Muscle layer of duodenum (tissue), 2 donors: ENCODE measurements around the gene IGDCC3.

Experiments used
- H3K27ac ChIP-seq: one replicate; pipeline ENCODE4 v1.7.0; 2013; ENCODE audit warnings: mild to moderate bottlenecking, low read length
- H3K27me3 ChIP-seq: one replicate; pipeline ENCODE4 v1.7.0; 2013; ENCODE audit warnings: low read depth, mild to moderate bottlenecking, control low read depth, low read length
- H3K36me3 ChIP-seq, 2 donors: one replicate each; pipeline ENCODE4 v1.7.0; 2013; ENCODE audit warnings: low read length in 2 of 2, control low read depth in 1 of 2, mild to moderate bottlenecking in 1 of 2; ENCODE audit not compliant: insufficient read depth in 2 of 2, control insufficient read depth in 1 of 2
- H3K4me1 ChIP-seq, 2 donors: one replicate each; pipeline ENCODE4 v1.7.0; 2013; ENCODE audit warnings: low read length in 2 of 2, mild to moderate bottlenecking in 2 of 2, control low read depth in 1 of 2, moderate library complexity in 1 of 2; ENCODE audit not compliant: insufficient read depth in 2 of 2, control insufficient read depth in 1 of 2
- H3K4me3 ChIP-seq, 2 donors: one replicate each; pipeline ENCODE4 v1.7.0; 2013; ENCODE audit warnings: low read length in 2 of 2, low read depth in 1 of 2, mild to moderate bottlenecking in 1 of 2
- H3K9me3 ChIP-seq, 2 donors: one replicate each; pipeline ENCODE4 v1.7.0; 2013; ENCODE audit warnings: low read length in 2 of 2, control low read depth in 1 of 2, mild to moderate bottlenecking in 1 of 2; ENCODE audit not compliant: control insufficient read depth in 1 of 2
- donor health status: healthy.

IGDCC3 gene

GRCh38 chr15:65377976-65378366 lies at the start of gene IGDCC3:
Gene IGDCC3 (minus strand): TSS chr15:65378002. CDS start chr15:65377788, 214 bp downstream.
- peaks cover 30% of the 10 kb centered on the region for H3K27me3 ChIP-seq
- H3K27ac ChIP-seq: no peak within 1 kb of the TSS
- no peaks in the 10 kb centered on the region for H3K36me3 ChIP-seq
- H3K9me3 ChIP-seq: no peaks in the 10 kb centered on the region
- peaks cover 0 to 17% of the 10 kb centered on the region in 2 donors for H3K4me1 ChIP-seq
- H3K4me3 ChIP-seq: peak within 1 kb of the TSS; percentile 42 to 89

- H3K36me3 ChIP-seq: no peaks in the 10 kb centered on the region
- no peaks in the 10 kb centered on the region for H3K9me3 ChIP-seq
- no peak overlapping the region for H3K27ac ChIP-seq
- peaks cover 8% of the 10 kb centered on the region for H3K27me3 ChIP-seq
- peaks cover 0 to 11% of the 10 kb centered on the region in 2 donors for H3K4me1 ChIP-seq
- no peak overlapping the region for H3K4me3 ChIP-seq
Observed at GRCh38 chr15:65426216-65426853, 48.5 kb upstream of the IGDCC3 start.

GRCh38 chr15:65424683-65425082 lies 46.9 kb upstream of the IGDCC3 start:
- Histone ChIP-seq H3K4me3 (no peak overlapping the region), H3K27ac (no peak overlapping the region), H3K36me3 (no peaks in the 10 kb centered on the region), H3K27me3 (peaks cover 20% of the 10 kb centered on the region), H3K9me3 (no peaks in the 10 kb centered on the region), H3K4me1 (peaks cover 3 to 21% of the 10 kb centered on the region in 2 donors)

DNA sequence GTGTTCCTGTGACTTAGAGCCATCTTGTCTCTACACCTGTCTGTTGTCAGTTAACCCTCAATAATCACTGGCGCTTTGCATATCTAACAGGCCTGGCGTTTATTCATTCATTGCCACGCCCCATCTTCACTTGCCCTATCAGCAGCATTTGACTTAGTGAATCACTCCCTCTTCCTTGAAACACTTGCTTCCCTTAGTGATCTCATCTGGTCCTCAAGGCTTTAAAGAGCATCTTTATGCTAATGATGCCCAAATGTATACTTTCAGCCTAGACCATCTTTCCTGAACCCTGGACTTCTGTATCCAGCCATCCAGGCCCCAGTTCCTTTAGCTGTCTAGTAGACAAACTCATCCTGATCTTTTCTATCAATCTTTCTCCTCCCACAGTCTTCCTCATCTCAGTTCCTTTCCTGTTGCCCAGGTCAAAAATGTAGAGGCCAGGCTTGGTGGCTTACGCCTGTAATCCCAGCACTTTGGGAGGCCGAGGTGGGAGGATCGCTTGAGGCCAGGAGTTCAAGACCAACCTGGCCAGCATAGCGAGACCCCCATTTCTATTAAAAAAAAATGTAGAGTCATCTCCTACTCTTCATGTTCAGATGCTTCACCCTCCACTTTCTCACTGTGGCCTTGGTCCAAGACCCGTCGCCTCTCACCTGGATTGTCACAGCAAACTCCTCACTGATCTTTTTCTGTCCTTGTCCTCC lies 46.3 kb upstream of the IGDCC3 start:
- Histone ChIP-seq H3K4me1 (peaks cover 3 to 21% of the 10 kb centered on the region in 2 donors), H3K4me3 (no peak overlapping the region), H3K36me3 (no peaks in the 10 kb centered on the region), H3K9me3 (no peaks in the 10 kb centered on the region), H3K27ac (no peak overlapping the region), H3K27me3 (peaks cover 20% of the 10 kb centered on the region)

GRCh38 chr15:65423150-65423975 lies 45.6 kb upstream of the IGDCC3 start:
- Histone ChIP-seq H3K9me3 (no peaks in the 10 kb centered on the region), H3K27ac (no peak overlapping the region), H3K36me3 (no peaks in the 10 kb centered on the region), H3K4me3 (peak overlapping the region in 1 of 2 donors; percentile 40), H3K27me3 (peaks cover 20% of the 10 kb centered on the region), H3K4me1 (peaks cover 3 to 21% of the 10 kb centered on the region in 2 donors)

- Histone ChIP-seq H3K27ac (no peak overlapping the region), H3K9me3 (no peaks in the 10 kb centered on the region), H3K4me3 (peak overlapping the region; percentile 67 to 76), H3K27me3 (peaks cover 20% of the 10 kb centered on the region), H3K4me1 (peaks cover 3 to 21% of the 10 kb centered on the region in 2 donors), H3K36me3 (no peaks in the 10 kb centered on the region)
Observed at GRCh38 chr15:65421360-65422215, 43.8 kb upstream of the IGDCC3 start.

GRCh38 chr15:65420975-65421359 lies 43.2 kb upstream of the IGDCC3 start:
- no peaks in the 10 kb centered on the region for H3K36me3 ChIP-seq
- H3K9me3 ChIP-seq: no peaks in the 10 kb centered on the region
- peaks cover 3 to 21% of the 10 kb centered on the region in 2 donors for H3K4me1 ChIP-seq
- peaks cover 20% of the 10 kb centered on the region for H3K27me3 ChIP-seq
- peak overlapping the region; percentile 11 to 76 for H3K4me3 ChIP-seq
- H3K27ac ChIP-seq: no peak overlapping the region

- H3K4me1 ChIP-seq: peaks cover 3 to 21% of the 10 kb centered on the region in 2 donors
Observed at GRCh38 chr15:65418596-65418995, 40.8 kb upstream of the IGDCC3 start.

GRCh38 chr15:65416845-65417416 lies 39.1 kb upstream of the IGDCC3 start:
- Histone ChIP-seq H3K4me3 (no peak overlapping the region), H3K36me3 (no peaks in the 10 kb centered on the region), H3K4me1 (peaks cover 3 to 15% of the 10 kb centered on the region in 2 donors), H3K27ac (no peak overlapping the region), H3K27me3 (peaks cover 19% of the 10 kb centered on the region), H3K9me3 (no peaks in the 10 kb centered on the region)

More at GRCh38 chr15:65418596-65418995, 40.8 kb upstream of the IGDCC3 start:
- H3K9me3 ChIP-seq: no peaks in the 10 kb centered on the region
- no peaks in the 10 kb centered on the region for H3K36me3 ChIP-seq
- peaks cover 20% of the 10 kb centered on the region for H3K27me3 ChIP-seq
- H3K4me3 ChIP-seq: no peak overlapping the region
- no peak overlapping the region for H3K27ac ChIP-seq

GRCh38 chr15:65414841-65415621 lies 37.2 kb upstream of the IGDCC3 start:
- no peaks in the 10 kb centered on the region for H3K4me1 ChIP-seq
- no peak overlapping the region for H3K4me3 ChIP-seq
- H3K27ac ChIP-seq: no peak overlapping the region
- H3K36me3 ChIP-seq: no peaks in the 10 kb centered on the region
- no peaks in the 10 kb centered on the region for H3K27me3 ChIP-seq
- H3K9me3 ChIP-seq: no peaks in the 10 kb centered on the region
